ENCODE results near the gene PARP4.
"Not testable (repeated sequence)": the region's sequence is repeated elsewhere in the genome, so short reads cannot be mapped to it uniquely, and the experiment has no call there.

DNA sequence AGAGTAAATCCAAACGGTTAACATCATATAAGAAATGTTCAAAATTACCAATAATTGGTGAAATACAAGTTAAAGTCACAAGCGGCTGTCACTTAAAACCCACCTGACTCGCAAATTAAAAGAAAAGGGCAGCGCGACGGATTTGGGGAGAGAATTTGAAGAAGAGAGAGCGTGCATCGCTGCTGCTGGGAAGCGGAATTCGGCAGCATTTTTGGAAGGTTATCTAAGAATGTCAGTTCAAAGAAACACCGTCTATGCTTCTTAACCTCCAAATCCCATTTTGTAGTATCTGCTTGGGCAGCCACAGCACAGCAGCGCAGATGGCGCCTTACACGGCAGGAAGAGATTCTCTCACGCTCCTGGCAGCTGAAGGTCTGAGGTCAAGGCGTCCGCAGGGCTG is 128.5 kb downstream of the PARP4 start:
- TF ChIP-seq, protein P1, sequence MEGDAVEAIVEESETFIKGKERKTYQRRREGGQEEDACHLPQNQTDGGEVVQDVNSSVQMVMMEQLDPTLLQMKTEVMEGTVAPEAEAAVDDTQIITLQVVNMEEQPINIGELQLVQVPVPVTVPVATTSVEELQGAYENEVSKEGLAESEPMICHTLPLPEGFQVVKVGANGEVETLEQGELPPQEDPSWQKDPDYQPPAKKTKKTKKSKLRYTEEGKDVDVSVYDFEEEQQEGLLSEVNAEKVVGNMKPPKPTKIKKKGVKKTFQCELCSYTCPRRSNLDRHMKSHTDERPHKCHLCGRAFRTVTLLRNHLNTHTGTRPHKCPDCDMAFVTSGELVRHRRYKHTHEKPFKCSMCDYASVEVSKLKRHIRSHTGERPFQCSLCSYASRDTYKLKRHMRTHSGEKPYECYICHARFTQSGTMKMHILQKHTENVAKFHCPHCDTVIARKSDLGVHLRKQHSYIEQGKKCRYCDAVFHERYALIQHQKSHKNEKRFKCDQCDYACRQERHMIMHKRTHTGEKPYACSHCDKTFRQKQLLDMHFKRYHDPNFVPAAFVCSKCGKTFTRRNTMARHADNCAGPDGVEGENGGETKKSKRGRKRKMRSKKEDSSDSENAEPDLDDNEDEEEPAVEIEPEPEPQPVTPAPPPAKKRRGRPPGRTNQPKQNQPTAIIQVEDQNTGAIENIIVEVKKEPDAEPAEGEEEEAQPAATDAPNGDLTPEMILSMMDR (tag by site-specific recombination; IDR thresholded peaks at IDR 0.05): not testable (repeated sequence)
- not testable (repeated sequence) for TF ChIP-seq SP7 (tag by site-specific recombination; IDR thresholded peaks at IDR 0.05); ZNF658 (tag by site-specific recombination; IDR thresholded peaks at IDR 0.05); ZNF274 (IDR thresholded peaks at IDR 0.05; ENCODE audit: low read length); ZNF274 (tag by site-specific recombination; IDR thresholded peaks at IDR 0.05; ENCODE audit: borderline replicate concordance); KLF1 (tag by site-specific recombination; IDR thresholded peaks at IDR 0.05); ZNF10 (tag by site-specific recombination; IDR thresholded peaks at IDR 0.05); IKZF3 (tag by site-specific recombination; IDR thresholded peaks at IDR 0.05); HOXA7 (CRISPR knock-in tag; IDR thresholded peaks at IDR 0.05; ENCODE audit: borderline replicate concordance); YY1 (tag by site-specific recombination; IDR thresholded peaks at IDR 0.05)
- TF ChIP-seq, protein P2, sequence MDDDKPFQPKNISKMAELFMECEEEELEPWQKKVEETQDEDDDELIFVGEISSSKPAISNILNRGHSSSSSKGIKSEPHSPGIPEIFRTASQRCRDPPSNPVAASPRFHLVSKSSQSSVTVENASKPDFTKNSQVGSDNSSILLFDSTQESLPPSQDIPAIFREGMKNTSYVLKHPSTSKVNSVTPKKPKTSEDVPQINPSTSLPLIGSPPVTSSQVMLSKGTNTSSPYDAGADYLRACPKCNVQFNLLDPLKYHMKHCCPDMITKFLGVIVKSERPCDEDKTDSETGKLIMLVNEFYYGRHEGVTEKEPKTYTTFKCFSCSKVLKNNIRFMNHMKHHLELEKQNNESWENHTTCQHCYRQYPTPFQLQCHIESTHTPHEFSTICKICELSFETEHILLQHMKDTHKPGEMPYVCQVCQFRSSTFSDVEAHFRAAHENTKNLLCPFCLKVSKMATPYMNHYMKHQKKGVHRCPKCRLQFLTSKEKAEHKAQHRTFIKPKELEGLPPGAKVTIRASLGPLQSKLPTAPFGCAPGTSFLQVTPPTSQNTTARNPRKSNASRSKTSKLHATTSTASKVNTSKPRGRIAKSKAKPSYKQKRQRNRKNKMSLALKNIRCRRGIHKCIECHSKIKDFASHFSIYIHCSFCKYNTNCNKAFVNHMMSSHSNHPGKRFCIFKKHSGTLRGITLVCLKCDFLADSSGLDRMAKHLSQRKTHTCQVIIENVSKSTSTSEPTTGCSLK (tag by site-specific recombination; IDR thresholded peaks at IDR 0.05): not testable (repeated sequence)
- TF ChIP-seq, protein P3, sequence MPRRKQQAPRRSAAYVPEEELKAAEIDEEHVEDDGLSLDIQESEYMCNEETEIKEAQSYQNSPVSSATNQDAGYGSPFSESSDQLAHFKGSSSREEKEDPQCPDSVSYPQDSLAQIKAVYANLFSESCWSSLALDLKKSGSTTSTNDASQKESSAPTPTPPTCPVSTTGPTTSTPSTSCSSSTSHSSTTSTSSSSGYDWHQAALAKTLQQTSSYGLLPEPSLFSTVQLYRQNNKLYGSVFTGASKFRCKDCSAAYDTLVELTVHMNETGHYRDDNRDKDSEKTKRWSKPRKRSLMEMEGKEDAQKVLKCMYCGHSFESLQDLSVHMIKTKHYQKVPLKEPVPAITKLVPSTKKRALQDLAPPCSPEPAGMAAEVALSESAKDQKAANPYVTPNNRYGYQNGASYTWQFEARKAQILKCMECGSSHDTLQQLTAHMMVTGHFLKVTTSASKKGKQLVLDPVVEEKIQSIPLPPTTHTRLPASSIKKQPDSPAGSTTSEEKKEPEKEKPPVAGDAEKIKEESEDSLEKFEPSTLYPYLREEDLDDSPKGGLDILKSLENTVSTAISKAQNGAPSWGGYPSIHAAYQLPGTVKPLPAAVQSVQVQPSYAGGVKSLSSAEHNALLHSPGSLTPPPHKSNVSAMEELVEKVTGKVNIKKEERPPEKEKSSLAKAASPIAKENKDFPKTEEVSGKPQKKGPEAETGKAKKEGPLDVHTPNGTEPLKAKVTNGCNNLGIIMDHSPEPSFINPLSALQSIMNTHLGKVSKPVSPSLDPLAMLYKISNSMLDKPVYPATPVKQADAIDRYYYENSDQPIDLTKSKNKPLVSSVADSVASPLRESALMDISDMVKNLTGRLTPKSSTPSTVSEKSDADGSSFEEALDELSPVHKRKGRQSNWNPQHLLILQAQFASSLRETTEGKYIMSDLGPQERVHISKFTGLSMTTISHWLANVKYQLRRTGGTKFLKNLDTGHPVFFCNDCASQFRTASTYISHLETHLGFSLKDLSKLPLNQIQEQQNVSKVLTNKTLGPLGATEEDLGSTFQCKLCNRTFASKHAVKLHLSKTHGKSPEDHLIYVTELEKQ (tag by site-specific recombination; IDR thresholded peaks at IDR 0.05; ENCODE audit: borderline replicate concordance): not testable (repeated sequence)
- TF ChIP-seq, protein P4, sequence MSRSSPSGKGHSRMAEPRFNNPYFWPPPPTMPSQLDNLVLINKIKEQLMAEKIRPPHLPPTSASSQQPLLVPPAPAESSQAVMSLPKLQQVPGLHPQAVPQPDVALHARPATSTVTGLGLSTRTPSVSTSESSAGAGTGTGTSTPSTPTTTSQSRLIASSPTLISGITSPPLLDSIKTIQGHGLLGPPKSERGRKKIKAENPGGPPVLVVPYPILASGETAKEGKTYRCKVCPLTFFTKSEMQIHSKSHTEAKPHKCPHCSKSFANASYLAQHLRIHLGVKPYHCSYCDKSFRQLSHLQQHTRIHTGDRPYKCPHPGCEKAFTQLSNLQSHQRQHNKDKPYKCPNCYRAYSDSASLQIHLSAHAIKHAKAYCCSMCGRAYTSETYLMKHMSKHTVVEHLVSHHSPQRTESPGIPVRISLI (tag by site-specific recombination; IDR thresholded peaks at IDR 0.05): not testable (repeated sequence)
- TF ChIP-seq, protein P5, sequence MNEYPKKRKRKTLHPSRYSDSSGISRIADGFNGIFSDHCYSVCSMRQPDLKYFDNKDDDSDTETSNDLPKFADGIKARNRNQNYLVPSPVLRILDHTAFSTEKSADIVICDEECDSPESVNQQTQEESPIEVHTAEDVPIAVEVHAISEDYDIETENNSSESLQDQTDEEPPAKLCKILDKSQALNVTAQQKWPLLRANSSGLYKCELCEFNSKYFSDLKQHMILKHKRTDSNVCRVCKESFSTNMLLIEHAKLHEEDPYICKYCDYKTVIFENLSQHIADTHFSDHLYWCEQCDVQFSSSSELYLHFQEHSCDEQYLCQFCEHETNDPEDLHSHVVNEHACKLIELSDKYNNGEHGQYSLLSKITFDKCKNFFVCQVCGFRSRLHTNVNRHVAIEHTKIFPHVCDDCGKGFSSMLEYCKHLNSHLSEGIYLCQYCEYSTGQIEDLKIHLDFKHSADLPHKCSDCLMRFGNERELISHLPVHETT (tag by site-specific recombination; IDR thresholded peaks at IDR 0.05): not testable (repeated sequence)
